ENCODE measurements around the gene MTRF1. TPM values are rescaled to one million over a fixed set of nuclear protein-coding genes. Genes with fewer than 3 reads are reported as not detected.

The MTRF1 gene
- 10 to 100 TPM in 1 of 4 donors, 1 to 10 TPM in 3; 7.0 to 12.9 (median 7.6) TPM for total RNA-seq

GRCh38 chr13:41263261-41263971 is at the start of gene MTRF1:
Gene MTRF1 (minus strand): TSS chr13:41263576. CDS start chr13:41260907, 2,669 bp downstream.
- H3K4me3 ChIP-seq = peak within 1 kb of the TSS; percentile 56
- H3K4me1 ChIP-seq = peaks cover 6% of the 10 kb centered on the region
- H3K36me3 ChIP-seq = peaks cover 13% of the 10 kb centered on the region
- TF ChIP-seq POLR2AphosphoS5 (IDR thresholded peaks at IDR 0.05) = peak in 2 of 3 donors; percentile 36 to 64
- TF ChIP-seq EP300 (IDR thresholded peaks at IDR 0.05) = no peak
- no peaks in the 10 kb centered on the region for H3K27me3 ChIP-seq
- peak; percentile 81 to 82 for DNase-seq (ENCODE audit: low spot score in 2 of 2)
- H3K9me3 ChIP-seq = no peaks in the 10 kb centered on the region
- H3K27ac ChIP-seq = peak within 1 kb of the TSS; percentile 72
- under 1% methylated on average over 32 of the region's 32 CpGs for WGBS

- peaks cover 34% of the 10 kb centered on the region for H3K4me1 ChIP-seq
- no peaks in the 10 kb centered on the region for H3K36me3 ChIP-seq
- H3K9me3 ChIP-seq = no peaks in the 10 kb centered on the region
- no peak for DNase-seq (ENCODE audit: low spot score in 2 of 2)
- H3K4me3 ChIP-seq = peak overlapping the region; percentile 89
- 43% methylated on average over 5 of the region's 5 CpGs for WGBS
- no peaks in the 10 kb centered on the region for H3K27me3 ChIP-seq
- TF ChIP-seq POLR2A (IDR thresholded peaks at IDR 0.05) (no peak), CTCF (IDR thresholded peaks at IDR 0.05) (no peak), POLR2AphosphoS5 (IDR thresholded peaks at IDR 0.05) (no peak), EP300 (IDR thresholded peaks at IDR 0.05) (no peak)
- no peak overlapping the region for H3K27ac ChIP-seq
These were observed 49.7 kb upstream of the MTRF1 start for GRCh38 chr13:41313117-41313516.

- Histone ChIP-seq H3K4me1 (peaks cover 34% of the 10 kb centered on the region), H3K9me3 (no peaks in the 10 kb centered on the region), H3K4me3 (peak overlapping the region; percentile 89), H3K27ac (peak overlapping the region; percentile 94), H3K27me3 (no peaks in the 10 kb centered on the region), H3K36me3 (no peaks in the 10 kb centered on the region)
- under 1% methylated on average over 11 of the region's 11 CpGs for WGBS
- TF ChIP-seq POLR2AphosphoS5 (IDR thresholded peaks at IDR 0.05) (no peak), POLR2A (IDR thresholded peaks at IDR 0.05) (no peak)
- DNase-seq (ENCODE audit: low spot score in 2 of 2) = peak; percentile 73 to 80
These were observed 48.8 kb upstream of the MTRF1 start for GRCh38 chr13:41312176-41312500.

GRCh38 chr13:41311406-41312175 is 48.2 kb upstream of the MTRF1 start:
- peaks cover 34% of the 10 kb centered on the region for H3K4me1 ChIP-seq
- H3K9me3 ChIP-seq = no peaks in the 10 kb centered on the region
- DNase-seq (ENCODE audit: low spot score in 2 of 2) = no peak
- TF ChIP-seq POLR2A (IDR thresholded peaks at IDR 0.05) (no peak), POLR2AphosphoS5 (IDR thresholded peaks at IDR 0.05) (no peak)
- peak overlapping the region; percentile 94 for H3K27ac ChIP-seq
- no peaks in the 10 kb centered on the region for H3K36me3 ChIP-seq
- H3K4me3 ChIP-seq = peak overlapping the region; percentile 89
- WGBS = under 1% methylated on average over 10 of the region's 73 CpGs
- no peaks in the 10 kb centered on the region for H3K27me3 ChIP-seq

GRCh38 chr13:41310963-41311405 is 47.6 kb upstream of the MTRF1 start, which contains the start of gene NAA16:
Gene NAA16 (plus strand): TSS chr13:41311267. CDS start chr13:41311529, 262 bp downstream.
- TF ChIP-seq POLR2AphosphoS5 (IDR thresholded peaks at IDR 0.05) (peak in 1 of 3 donors; percentile 35), CTCF (IDR thresholded peaks at IDR 0.05) (no peak), POLR2A (IDR thresholded peaks at IDR 0.05) (peak in 1 of 2 donors; percentile 22)
- Histone ChIP-seq H3K27ac (peak within 1 kb of the TSS; percentile 94), H3K9me3 (no peaks in the 10 kb centered on the region), H3K27me3 (no peaks in the 10 kb centered on the region), H3K4me1 (peaks cover 34% of the 10 kb centered on the region), H3K36me3 (no peaks in the 10 kb centered on the region), H3K4me3 (peak within 1 kb of the TSS; percentile 89)
- 0% methylated on average over 10 of the region's 32 CpGs for WGBS
- peak; percentile 91 to 94 for DNase-seq (ENCODE audit: low spot score in 2 of 2)

- no peak overlapping the region for H3K4me3 ChIP-seq
- no peak for TF ChIP-seq POLR2A (IDR thresholded peaks at IDR 0.05)
- no peak for TF ChIP-seq POLR2AphosphoS5 (IDR thresholded peaks at IDR 0.05)
- TF ChIP-seq EP300 (IDR thresholded peaks at IDR 0.05) = no peak
- no peak for TF ChIP-seq CTCF (IDR thresholded peaks at IDR 0.05)
- no peaks in the 10 kb centered on the region for H3K9me3 ChIP-seq
- no peaks in the 10 kb centered on the region for H3K27me3 ChIP-seq
- no peak for DNase-seq (ENCODE audit: low spot score in 2 of 2)
- H3K27ac ChIP-seq = no peak overlapping the region
- peaks cover 14% of the 10 kb centered on the region for H3K4me1 ChIP-seq
- H3K36me3 ChIP-seq = no peaks in the 10 kb centered on the region
- 85% methylated on average over 11 of the region's 11 CpGs for WGBS
These were observed 44.7 kb upstream of the MTRF1 start for GRCh38 chr13:41307884-41308640.

Measured in suprapubic skin (tissue), 4 donors.